ENCODE data around the gene SLC10A2.
"Not testable (repeated sequence)": the region's sequence is repeated elsewhere in the genome, so short reads cannot be mapped to it uniquely, and the experiment has no call there.

Gene SLC10A2

DNA sequence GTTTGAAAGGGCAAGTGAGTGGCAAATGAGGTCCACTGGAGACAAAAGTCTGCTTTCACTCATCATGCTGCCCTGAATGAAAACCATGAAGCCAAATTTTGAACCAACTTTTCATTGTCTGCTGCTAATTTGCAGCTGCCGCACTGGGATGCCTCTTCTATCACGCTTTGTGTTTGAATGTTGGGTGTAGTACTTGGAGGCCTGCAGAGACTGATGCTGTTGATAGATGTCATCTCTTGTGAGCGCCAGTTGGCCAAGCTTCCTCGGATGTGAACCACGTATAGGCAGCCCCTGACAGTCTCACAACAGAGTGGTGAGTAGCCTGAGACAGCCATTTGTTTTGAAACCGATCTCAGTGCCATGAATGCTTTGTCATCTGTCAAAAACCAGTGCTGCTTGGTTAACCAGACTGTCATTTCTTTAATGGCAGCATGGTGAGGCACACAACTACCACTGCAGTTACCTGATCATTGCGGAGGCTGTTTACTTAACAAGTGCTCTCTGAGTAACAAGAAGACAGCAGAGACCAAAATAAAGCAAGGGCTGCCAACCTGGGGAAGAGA is 31.2 kb upstream of the SLC10A2 start:
- H3K27me3 ChIP-seq (ENCODE audit: control insufficient read depth in 1 of 2, insufficient read depth in 2 of 2, low read length in 2 of 2), result no peaks in the 10 kb centered on the region
- no peak overlapping the region for H3K4me3 ChIP-seq (ENCODE audit: low read length in 2 of 2)
- no peak overlapping the region for H3K9ac ChIP-seq (ENCODE audit: low read length in 2 of 2)
- H3K4me1 ChIP-seq (ENCODE audit: control insufficient read depth, insufficient read depth, low read length), result no peaks in the 10 kb centered on the region
- H3K9me3 ChIP-seq (ENCODE audit: control insufficient read depth in 2 of 2, low read length in 2 of 2), result peaks cover 3 to 8% of the 10 kb centered on the region in 2 donors
- no peak overlapping the region for H3K27ac ChIP-seq (ENCODE audit: low read length)
- H3K36me3 ChIP-seq (ENCODE audit: control insufficient read depth in 2 of 2, insufficient read depth in 2 of 2, low read length in 2 of 2), result no peaks in the 10 kb centered on the region

DNA sequence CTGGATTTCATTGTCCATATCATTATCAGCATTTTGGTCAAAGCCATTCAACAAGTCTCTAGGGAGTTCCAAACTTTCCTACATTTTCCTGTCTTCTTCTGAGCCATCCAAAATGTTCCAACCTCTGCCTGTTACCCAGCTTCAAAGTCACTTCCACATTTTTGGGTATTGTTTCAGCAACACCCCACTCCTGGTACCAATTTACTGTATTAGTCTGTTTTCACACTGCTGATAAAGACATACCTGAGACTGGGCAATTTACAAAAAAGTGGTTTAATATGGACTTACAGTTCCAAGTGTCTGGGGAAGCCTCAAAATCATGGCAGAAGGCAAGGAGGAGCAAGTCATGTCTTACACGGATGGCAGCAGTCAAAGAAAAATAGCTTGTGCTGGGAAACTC is 27.4 kb upstream of the SLC10A2 start:
- H3K9me3 ChIP-seq (ENCODE audit: control insufficient read depth in 2 of 2, low read length in 2 of 2); H3K27me3 ChIP-seq (ENCODE audit: control insufficient read depth in 1 of 2, insufficient read depth in 2 of 2, low read length in 2 of 2); H3K9ac ChIP-seq (ENCODE audit: low read length in 2 of 2); H3K4me3 ChIP-seq (ENCODE audit: low read length in 2 of 2); H3K27ac ChIP-seq (ENCODE audit: low read length); H3K4me1 ChIP-seq (ENCODE audit: control insufficient read depth, insufficient read depth, low read length); H3K36me3 ChIP-seq (ENCODE audit: control insufficient read depth in 2 of 2, insufficient read depth in 2 of 2, low read length in 2 of 2): not testable (repeated sequence)

DNA sequence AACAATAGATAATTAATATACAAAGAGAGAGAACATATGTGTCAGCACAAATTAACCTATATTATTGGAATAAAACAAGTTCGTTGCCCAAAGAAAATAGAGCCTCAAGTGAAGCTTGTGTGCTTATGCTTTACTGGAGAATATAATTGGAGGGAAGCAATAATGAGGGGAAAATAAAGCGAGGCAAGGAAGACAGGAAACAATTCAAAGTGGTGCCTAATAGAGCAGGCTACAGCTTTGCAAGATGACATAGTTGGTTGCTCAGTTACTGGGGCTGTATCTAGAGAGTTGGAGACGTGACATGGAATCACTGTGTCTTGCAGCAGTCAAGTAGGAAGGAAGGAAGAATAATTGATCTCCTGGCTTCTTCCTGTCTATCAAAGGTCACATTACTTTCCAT is 21.1 kb upstream of the SLC10A2 start:
- H3K27ac ChIP-seq (ENCODE audit: low read length), result no peak overlapping the region
- no peaks in the 10 kb centered on the region for H3K4me1 ChIP-seq (ENCODE audit: control insufficient read depth, insufficient read depth, low read length)
- no peak overlapping the region for H3K4me3 ChIP-seq (ENCODE audit: low read length in 2 of 2)
- no peak overlapping the region for H3K9ac ChIP-seq (ENCODE audit: low read length in 2 of 2)
- H3K9me3 ChIP-seq (ENCODE audit: control insufficient read depth in 2 of 2, low read length in 2 of 2), result peaks cover 0 to 3% of the 10 kb centered on the region in 2 donors
- H3K27me3 ChIP-seq (ENCODE audit: control insufficient read depth in 1 of 2, insufficient read depth in 2 of 2, low read length in 2 of 2), result no peaks in the 10 kb centered on the region
- H3K36me3 ChIP-seq (ENCODE audit: control insufficient read depth in 2 of 2, insufficient read depth in 2 of 2, low read length in 2 of 2), result no peaks in the 10 kb centered on the region

GRCh38 chr13:103081435-103081834 is 15.2 kb upstream of the SLC10A2 start:
- H3K9me3 ChIP-seq (ENCODE audit: control insufficient read depth in 2 of 2, low read length in 2 of 2), result no peaks in the 10 kb centered on the region
- no peak overlapping the region for H3K9ac ChIP-seq (ENCODE audit: low read length in 2 of 2)
- no peaks in the 10 kb centered on the region for H3K36me3 ChIP-seq (ENCODE audit: control insufficient read depth in 2 of 2, insufficient read depth in 2 of 2, low read length in 2 of 2)
- no peaks in the 10 kb centered on the region for H3K4me1 ChIP-seq (ENCODE audit: control insufficient read depth, insufficient read depth, low read length)
- H3K27me3 ChIP-seq (ENCODE audit: control insufficient read depth in 1 of 2, insufficient read depth in 2 of 2, low read length in 2 of 2), result no peaks in the 10 kb centered on the region
- H3K4me3 ChIP-seq (ENCODE audit: low read length in 2 of 2), result no peak overlapping the region
- no peak overlapping the region for H3K27ac ChIP-seq (ENCODE audit: low read length)

GRCh38 chr13:103078158-103078557 is 11.9 kb upstream of the SLC10A2 start:
- no peaks in the 10 kb centered on the region for H3K4me1 ChIP-seq (ENCODE audit: control insufficient read depth, insufficient read depth, low read length)
- H3K9me3 ChIP-seq (ENCODE audit: control insufficient read depth in 2 of 2, low read length in 2 of 2), result no peaks in the 10 kb centered on the region
- no peak overlapping the region for H3K27ac ChIP-seq (ENCODE audit: low read length)
- H3K9ac ChIP-seq (ENCODE audit: low read length in 2 of 2), result no peak overlapping the region
- H3K27me3 ChIP-seq (ENCODE audit: control insufficient read depth in 1 of 2, insufficient read depth in 2 of 2, low read length in 2 of 2), result no peaks in the 10 kb centered on the region
- H3K36me3 ChIP-seq (ENCODE audit: control insufficient read depth in 2 of 2, insufficient read depth in 2 of 2, low read length in 2 of 2), result no peaks in the 10 kb centered on the region
- no peak overlapping the region for H3K4me3 ChIP-seq (ENCODE audit: low read length in 2 of 2)

- H3K9me3 ChIP-seq (ENCODE audit: control insufficient read depth in 2 of 2, low read length in 2 of 2), result no peaks in the 10 kb centered on the region
- no peak overlapping the region for H3K4me3 ChIP-seq (ENCODE audit: low read length in 2 of 2)
- H3K27me3 ChIP-seq (ENCODE audit: control insufficient read depth in 1 of 2, insufficient read depth in 2 of 2, low read length in 2 of 2), result no peaks in the 10 kb centered on the region
- H3K4me1 ChIP-seq (ENCODE audit: control insufficient read depth, insufficient read depth, low read length), result no peaks in the 10 kb centered on the region
- H3K9ac ChIP-seq (ENCODE audit: low read length in 2 of 2), result no peak overlapping the region
- no peaks in the 10 kb centered on the region for H3K36me3 ChIP-seq (ENCODE audit: control insufficient read depth in 2 of 2, insufficient read depth in 2 of 2, low read length in 2 of 2)
- no peak overlapping the region for H3K27ac ChIP-seq (ENCODE audit: low read length)
Measured at GRCh38 chr13:103068836-103069235, 2.6 kb upstream of the SLC10A2 start.

- no peak overlapping the region for H3K27ac ChIP-seq (ENCODE audit: low read length)
- no peaks in the 10 kb centered on the region for H3K9me3 ChIP-seq (ENCODE audit: control insufficient read depth in 2 of 2, low read length in 2 of 2)
- H3K9ac ChIP-seq (ENCODE audit: low read length in 2 of 2), result no peak overlapping the region
- H3K4me3 ChIP-seq (ENCODE audit: low read length in 2 of 2), result no peak overlapping the region
- no peaks in the 10 kb centered on the region for H3K4me1 ChIP-seq (ENCODE audit: control insufficient read depth, insufficient read depth, low read length)
- H3K36me3 ChIP-seq (ENCODE audit: control insufficient read depth in 2 of 2, insufficient read depth in 2 of 2, low read length in 2 of 2), result no peaks in the 10 kb centered on the region
- H3K27me3 ChIP-seq (ENCODE audit: control insufficient read depth in 1 of 2, insufficient read depth in 2 of 2, low read length in 2 of 2), result no peaks in the 10 kb centered on the region
Measured at GRCh38 chr13:103067751-103068555, 1.7 kb upstream of the SLC10A2 start.

- Histone ChIP-seq H3K9me3 (ENCODE audit: control insufficient read depth in 2 of 2, low read length in 2 of 2) (no peaks in the 10 kb centered on the region), H3K4me1 (ENCODE audit: control insufficient read depth, insufficient read depth, low read length) (no peaks in the 10 kb centered on the region), H3K36me3 (ENCODE audit: control insufficient read depth in 2 of 2, insufficient read depth in 2 of 2, low read length in 2 of 2) (no peaks in the 10 kb centered on the region), H3K9ac (ENCODE audit: low read length in 2 of 2) (no peak overlapping the region), H3K27me3 (ENCODE audit: control insufficient read depth in 1 of 2, insufficient read depth in 2 of 2, low read length in 2 of 2) (no peaks in the 10 kb centered on the region), H3K4me3 (ENCODE audit: low read length in 2 of 2) (no peak overlapping the region), H3K27ac (ENCODE audit: low read length) (no peak overlapping the region)
Measured at GRCh38 chr13:103066781-103067345, 646 bp upstream of the SLC10A2 start.

DNA sequence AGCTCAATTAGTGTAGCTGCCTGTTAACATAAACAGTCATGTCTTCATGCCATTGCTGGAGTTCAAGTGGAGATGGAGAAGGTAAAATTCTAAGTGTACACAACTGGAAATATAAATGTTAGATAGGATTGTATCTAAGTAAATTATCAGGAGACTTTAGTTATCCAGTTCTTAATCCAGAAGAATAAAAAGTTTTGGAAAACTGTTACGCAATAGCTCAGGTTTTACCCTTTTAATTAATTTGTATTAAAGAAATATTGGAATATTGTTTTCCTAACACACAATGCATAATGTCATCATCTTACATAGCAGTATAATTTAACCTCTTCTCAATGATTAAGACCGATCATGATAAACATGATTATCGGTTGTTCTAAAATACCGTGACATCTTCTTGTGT is 2.8 kb downstream of the SLC10A2 start:
- Histone ChIP-seq H3K36me3 (ENCODE audit: control insufficient read depth in 2 of 2, insufficient read depth in 2 of 2, low read length in 2 of 2) (no peaks in the 10 kb centered on the region), H3K27me3 (ENCODE audit: control insufficient read depth in 1 of 2, insufficient read depth in 2 of 2, low read length in 2 of 2) (no peaks in the 10 kb centered on the region), H3K27ac (ENCODE audit: low read length) (no peak overlapping the region), H3K4me3 (ENCODE audit: low read length in 2 of 2) (no peak overlapping the region), H3K9me3 (ENCODE audit: control insufficient read depth in 2 of 2, low read length in 2 of 2) (no peaks in the 10 kb centered on the region), H3K4me1 (ENCODE audit: control insufficient read depth, insufficient read depth, low read length) (no peaks in the 10 kb centered on the region), H3K9ac (ENCODE audit: low read length in 2 of 2) (no peak overlapping the region)

GRCh38 chr13:103062079-103062478 is 4.1 kb downstream of the SLC10A2 start:
- H3K4me3 ChIP-seq (ENCODE audit: low read length in 2 of 2), result no peak overlapping the region
- no peaks in the 10 kb centered on the region for H3K4me1 ChIP-seq (ENCODE audit: control insufficient read depth, insufficient read depth, low read length)
- no peak overlapping the region for H3K27ac ChIP-seq (ENCODE audit: low read length)
- no peaks in the 10 kb centered on the region for H3K36me3 ChIP-seq (ENCODE audit: control insufficient read depth in 2 of 2, insufficient read depth in 2 of 2, low read length in 2 of 2)
- H3K9me3 ChIP-seq (ENCODE audit: control insufficient read depth in 2 of 2, low read length in 2 of 2), result no peaks in the 10 kb centered on the region
- H3K27me3 ChIP-seq (ENCODE audit: control insufficient read depth in 1 of 2, insufficient read depth in 2 of 2, low read length in 2 of 2), result no peaks in the 10 kb centered on the region
- H3K9ac ChIP-seq (ENCODE audit: low read length in 2 of 2), result no peak overlapping the region

DNA sequence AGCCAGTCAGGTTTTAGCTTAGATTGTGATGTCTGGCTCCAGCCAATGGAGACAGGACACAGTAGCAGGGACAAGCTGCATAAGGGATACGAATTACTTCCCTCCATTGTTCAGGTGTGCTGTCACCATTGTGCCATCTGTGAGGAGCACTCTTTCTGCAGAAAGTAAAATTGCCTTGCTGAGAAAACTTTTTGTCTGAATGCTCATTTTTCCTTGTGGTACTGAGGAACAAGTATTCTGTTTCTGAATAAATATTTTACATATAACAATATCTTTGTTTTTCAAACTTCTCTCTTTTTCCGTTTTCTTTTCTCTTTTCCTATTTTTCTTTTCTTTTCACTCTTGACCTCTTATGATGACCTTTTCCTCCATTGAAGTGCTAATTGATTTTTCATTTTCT is 10.2 kb downstream of the SLC10A2 start:
- no peaks in the 10 kb centered on the region for H3K27me3 ChIP-seq (ENCODE audit: control insufficient read depth in 1 of 2, insufficient read depth in 2 of 2, low read length in 2 of 2)
- no peak overlapping the region for H3K4me3 ChIP-seq (ENCODE audit: low read length in 2 of 2)
- no peak overlapping the region for H3K27ac ChIP-seq (ENCODE audit: low read length)
- H3K9me3 ChIP-seq (ENCODE audit: control insufficient read depth in 2 of 2, low read length in 2 of 2), result no peaks in the 10 kb centered on the region
- no peak overlapping the region for H3K9ac ChIP-seq (ENCODE audit: low read length in 2 of 2)
- H3K4me1 ChIP-seq (ENCODE audit: control insufficient read depth, insufficient read depth, low read length), result no peaks in the 10 kb centered on the region
- no peaks in the 10 kb centered on the region for H3K36me3 ChIP-seq (ENCODE audit: control insufficient read depth in 2 of 2, insufficient read depth in 2 of 2, low read length in 2 of 2)

All from stomach smooth muscle (tissue), 2 donors.